Measurements from ENCODE around the gene KRT73.

Gene KRT73

DNA sequence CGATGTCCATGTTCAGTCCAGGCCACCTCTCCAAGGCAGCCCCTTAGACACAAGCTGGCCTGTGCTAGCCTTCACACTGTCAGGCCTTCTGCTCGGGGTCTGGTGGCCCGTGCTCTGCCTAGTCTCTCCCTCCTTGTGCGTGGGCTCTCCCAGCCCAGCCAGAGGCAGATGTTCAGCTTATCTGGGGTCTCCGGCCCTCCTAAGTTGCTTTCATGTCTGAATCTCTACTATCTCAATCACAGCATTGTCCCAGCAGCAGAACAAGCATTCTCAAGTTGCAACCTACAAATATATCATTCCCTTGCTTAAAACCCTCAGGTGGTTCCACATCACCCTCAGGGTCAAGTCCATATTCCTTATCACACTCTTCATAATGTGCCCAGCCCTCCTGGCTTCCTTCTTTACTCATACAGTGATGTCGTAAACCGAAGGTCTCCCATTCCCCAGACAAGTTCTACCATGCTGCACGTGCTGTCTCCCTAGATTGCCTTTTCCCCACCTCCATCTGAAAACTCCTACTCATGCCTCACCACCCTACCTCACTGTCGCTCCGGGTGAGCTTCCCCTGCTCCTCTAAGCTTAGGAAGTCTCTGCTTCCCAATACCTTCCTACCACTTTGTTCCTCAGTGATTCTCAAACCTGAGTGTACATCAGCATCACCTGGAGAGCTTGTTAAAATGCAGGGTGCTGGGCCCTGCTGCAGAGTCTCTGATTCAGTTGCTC is 1.5 kb downstream of the KRT73 start:
- no peak overlapping the region for H3K4me3 ChIP-seq (replicated peaks; ENCODE audit: low read depth, low read length)
- no peak for DNase-seq (ENCODE audit: extremely low read depth, low read depth)
- TF ChIP-seq, protein P1, sequence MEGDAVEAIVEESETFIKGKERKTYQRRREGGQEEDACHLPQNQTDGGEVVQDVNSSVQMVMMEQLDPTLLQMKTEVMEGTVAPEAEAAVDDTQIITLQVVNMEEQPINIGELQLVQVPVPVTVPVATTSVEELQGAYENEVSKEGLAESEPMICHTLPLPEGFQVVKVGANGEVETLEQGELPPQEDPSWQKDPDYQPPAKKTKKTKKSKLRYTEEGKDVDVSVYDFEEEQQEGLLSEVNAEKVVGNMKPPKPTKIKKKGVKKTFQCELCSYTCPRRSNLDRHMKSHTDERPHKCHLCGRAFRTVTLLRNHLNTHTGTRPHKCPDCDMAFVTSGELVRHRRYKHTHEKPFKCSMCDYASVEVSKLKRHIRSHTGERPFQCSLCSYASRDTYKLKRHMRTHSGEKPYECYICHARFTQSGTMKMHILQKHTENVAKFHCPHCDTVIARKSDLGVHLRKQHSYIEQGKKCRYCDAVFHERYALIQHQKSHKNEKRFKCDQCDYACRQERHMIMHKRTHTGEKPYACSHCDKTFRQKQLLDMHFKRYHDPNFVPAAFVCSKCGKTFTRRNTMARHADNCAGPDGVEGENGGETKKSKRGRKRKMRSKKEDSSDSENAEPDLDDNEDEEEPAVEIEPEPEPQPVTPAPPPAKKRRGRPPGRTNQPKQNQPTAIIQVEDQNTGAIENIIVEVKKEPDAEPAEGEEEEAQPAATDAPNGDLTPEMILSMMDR (IDR thresholded peaks at IDR 0.05; ENCODE audit: low read depth, low read length, missing control alignments): no peak

DNA sequence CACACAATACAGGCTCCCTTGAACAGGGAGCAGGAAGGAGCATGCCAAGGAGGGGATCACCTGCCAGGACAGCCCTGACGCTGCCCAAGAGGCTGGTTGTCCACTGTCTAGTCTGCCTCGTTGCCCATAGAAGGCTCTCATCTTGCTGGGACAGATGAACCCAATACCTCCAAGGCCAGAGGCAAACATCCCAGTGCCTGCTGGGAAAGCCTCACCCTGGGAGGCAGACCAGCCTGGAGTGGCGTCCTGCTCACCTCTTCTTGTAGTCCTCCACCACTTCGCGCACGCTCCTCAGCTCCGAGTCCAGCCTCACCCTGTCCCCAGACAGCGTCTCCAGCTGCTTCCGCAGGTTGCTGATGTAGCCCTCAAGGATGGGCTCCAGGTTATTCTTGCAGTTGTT is 2.4 kb downstream of the KRT73 start:
- H3K4me3 ChIP-seq (replicated peaks; ENCODE audit: low read depth, low read length): no peak overlapping the region
- no peak for DNase-seq (ENCODE audit: extremely low read depth, low read depth)
- TF ChIP-seq, protein P1 (IDR thresholded peaks at IDR 0.05; ENCODE audit: low read depth, low read length, missing control alignments): no peak

- TF ChIP-seq, protein P1 (IDR thresholded peaks at IDR 0.05; ENCODE audit: low read depth, low read length, missing control alignments): no peak
- DNase-seq (ENCODE audit: extremely low read depth, low read depth): no peak
- no peak overlapping the region for H3K4me3 ChIP-seq (replicated peaks; ENCODE audit: low read depth, low read length)
Observed at GRCh38 chr12:52615208-52615868, 3.0 kb downstream of the KRT73 start.

DNA sequence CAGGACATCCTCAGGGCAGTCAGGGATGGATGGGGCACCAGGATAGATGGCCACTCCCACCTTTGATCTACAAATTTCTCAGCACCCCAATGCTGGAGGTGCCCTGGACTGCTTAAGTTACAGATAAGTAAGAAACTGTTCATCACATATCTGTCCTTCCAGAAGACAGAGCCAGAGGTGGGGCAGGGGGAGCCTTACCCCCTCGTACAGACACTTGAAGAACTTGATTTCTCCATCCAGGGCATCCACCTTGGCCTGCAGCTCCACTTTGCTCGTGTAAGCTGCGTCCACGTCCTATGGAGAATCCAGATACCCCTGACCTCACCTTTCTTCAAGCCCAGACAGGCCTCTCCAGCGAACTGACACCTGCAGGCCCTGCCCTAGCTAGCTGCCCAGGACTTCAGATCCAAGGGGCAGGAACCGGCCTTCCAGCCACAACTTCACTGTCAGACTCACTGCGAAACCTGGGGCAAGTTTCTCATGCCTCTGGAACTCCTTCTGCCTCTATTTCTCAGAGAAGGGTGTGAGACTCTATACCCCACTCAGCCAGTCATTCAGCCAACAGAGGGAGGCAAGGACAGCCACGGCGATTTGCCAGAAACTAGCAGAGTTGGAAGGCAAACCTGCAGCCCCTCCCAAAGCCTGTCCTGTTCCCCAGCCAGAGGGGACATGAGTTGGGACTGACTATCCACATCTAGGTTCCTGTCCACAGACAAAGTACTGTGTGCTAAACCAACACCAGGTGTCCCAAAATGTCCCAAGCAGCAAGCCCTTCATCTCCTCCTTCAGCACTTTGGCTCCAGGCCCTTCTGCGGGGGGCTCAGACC is 3.8 kb downstream of the KRT73 start:
- TF ChIP-seq, protein P1 (IDR thresholded peaks at IDR 0.05; ENCODE audit: low read depth, low read length, missing control alignments): no peak
- no peak for DNase-seq (ENCODE audit: extremely low read depth, low read depth)
- H3K4me3 ChIP-seq (replicated peaks; ENCODE audit: low read depth, low read length): no peak overlapping the region

DNA sequence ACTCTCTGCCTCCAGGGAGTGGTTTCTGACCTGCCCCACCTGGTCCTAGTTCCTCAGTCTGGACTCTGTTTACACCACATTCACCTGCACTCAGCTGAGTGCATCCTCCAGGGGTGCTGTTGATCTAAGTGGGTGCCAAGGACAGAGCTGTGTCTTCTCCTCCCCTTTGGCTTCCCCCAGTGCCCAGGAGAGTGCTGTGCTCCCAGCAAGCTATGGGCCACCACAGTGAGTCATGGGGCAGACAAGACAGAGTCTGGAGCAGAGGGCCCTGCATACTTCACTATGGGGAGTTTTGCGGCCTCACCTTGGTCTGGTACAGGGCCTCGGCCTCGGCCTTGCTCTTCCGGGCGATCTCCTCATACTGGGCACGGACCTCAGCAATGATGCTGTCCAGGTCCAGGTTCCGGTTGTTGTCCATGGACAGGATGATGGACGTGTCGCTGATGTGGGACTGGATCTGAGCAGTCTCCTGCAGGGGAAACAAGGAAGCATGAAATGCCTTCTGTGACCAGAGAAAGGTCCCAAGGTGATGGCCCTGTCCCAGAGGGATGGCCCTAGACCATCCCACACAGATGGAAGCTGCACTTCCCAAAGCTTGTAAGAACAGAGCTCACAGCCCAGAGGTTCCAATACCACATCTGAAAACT is 4.9 kb downstream of the KRT73 start:
- H3K4me3 ChIP-seq (replicated peaks; ENCODE audit: low read depth, low read length): no peak overlapping the region
- TF ChIP-seq, protein P1 (IDR thresholded peaks at IDR 0.05; ENCODE audit: low read depth, low read length, missing control alignments): no peak
- DNase-seq (ENCODE audit: extremely low read depth, low read depth): no peak
